Thyroid gland (tissue), 4 donors: Measurements from ENCODE around the gene MLH1. TPM values are rescaled to one million over a fixed set of nuclear protein-coding genes. Genes with fewer than 3 reads are reported as not detected.

Experiments
- DNase-seq, 2 donors: peaks; one replicate each; pipeline ENCODE4 v3.0.0-alpha.2; 2019
- H3K27ac ChIP-seq, 3 donors: fragments of 200-600 bp; sonication (generic); 1 replicate in 2 of 3; 2 replicates in 1 of 3; pipeline ENCODE4 v1.5.1; 2016 to 2019; ENCODE audit warnings: mild to moderate bottlenecking in 1 of 3, moderate library complexity in 1 of 3
- H3K27me3 ChIP-seq: fragments of 200-600 bp; sonication (generic); one replicate; pipeline ENCODE4 v1.5.1; 2019
- H3K36me3 ChIP-seq, 2 donors: fragments of 200-600 bp; sonication (generic); one replicate each; pipeline ENCODE4 v1.5.1; 2016 to 2019
- H3K4me1 ChIP-seq, 2 donors: fragments of 200-600 bp; sonication (generic); one replicate each; pipeline ENCODE4 v1.5.1; 2017 to 2019
- H3K4me3 ChIP-seq, 3 donors: fragments of 200-600 bp; sonication (generic); replicated peaks in 1 of 3; 1 replicate in 2 of 3; 2 replicates in 1 of 3; pipeline ENCODE4 v1.5.1; 2016; ENCODE audit warnings: mild to moderate bottlenecking in 1 of 3
- H3K9me3 ChIP-seq: fragments of 200-600 bp; sonication (generic); one replicate; pipeline ENCODE4 v1.5.1; 2017
- POLR2A ChIP-seq, 2 donors: fragments of 450-650 bp; IDR thresholded peaks; one replicate each; pipeline ENCODE4 v1.6.1; 2017; ENCODE audit warnings: antibody characterized with exemption in 2 of 2, mild to moderate bottlenecking in 2 of 2, moderate library complexity in 1 of 2
- WGBS, 2 donors: methylation state at CpG; one replicate each; pipeline ENCODE4 v1.1.5; 2017; 5-methylcytosine and 5-hydroxymethylcytosine counted together
- intact Hi-C: fragments of 100-400 bp; cut with DNase I; formaldehyde crosslinking; loops from one replicate; pipeline ENCODE4 v1.15.1; 2023
- total RNA-seq, 4 donors: library from RNA; depleted of rRNA; stranded (reverse); fragments of >200 nt; gene quantifications; one replicate each; pipeline ENCODE4 v1.2.3, GENCODE V29; 2016
- TF ChIP-seq, protein P1 (sequence below), 6 experiments: fragments of 200-600 bp in 3 of 6; fragments of 450-650 bp in 3 of 6; sonication (generic) in 3 of 6; IDR thresholded peaks; one replicate each; pipeline ENCODE4 v1.5.1; 2016 to 2019; ENCODE audit warnings: antibody characterized with exemption in 6 of 6, mild to moderate bottlenecking in 2 of 6, inconsistent platforms in 1 of 6, moderate library complexity in 1 of 6

MLH1 gene
- total RNA-seq, 4 donors from 2014 or later: 32.1 to 65.7 (median 54.3) TPM

DNA sequence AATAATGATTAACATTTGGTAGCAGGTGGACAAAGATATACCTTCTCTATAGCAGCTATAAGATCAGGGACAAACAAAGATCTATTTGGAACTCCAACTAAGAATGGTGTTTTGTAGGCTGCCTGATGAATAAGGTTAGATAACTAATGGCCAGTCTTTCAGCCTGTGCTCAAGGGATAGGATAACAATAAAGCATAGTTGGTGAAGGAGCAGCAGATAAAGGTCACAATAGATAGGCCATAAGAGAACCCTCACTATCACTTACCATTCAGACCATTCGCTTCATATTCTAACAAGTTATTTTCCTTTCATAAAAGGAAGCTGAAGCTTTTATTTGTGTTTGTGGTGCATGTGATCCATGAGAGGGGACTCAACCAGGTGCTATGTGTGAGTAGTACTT is 20.2 kb upstream of the MLH1 start:
- no peak for TF ChIP-seq POLR2A (IDR thresholded peaks at IDR 0.05)
- TF ChIP-seq, protein P1, sequence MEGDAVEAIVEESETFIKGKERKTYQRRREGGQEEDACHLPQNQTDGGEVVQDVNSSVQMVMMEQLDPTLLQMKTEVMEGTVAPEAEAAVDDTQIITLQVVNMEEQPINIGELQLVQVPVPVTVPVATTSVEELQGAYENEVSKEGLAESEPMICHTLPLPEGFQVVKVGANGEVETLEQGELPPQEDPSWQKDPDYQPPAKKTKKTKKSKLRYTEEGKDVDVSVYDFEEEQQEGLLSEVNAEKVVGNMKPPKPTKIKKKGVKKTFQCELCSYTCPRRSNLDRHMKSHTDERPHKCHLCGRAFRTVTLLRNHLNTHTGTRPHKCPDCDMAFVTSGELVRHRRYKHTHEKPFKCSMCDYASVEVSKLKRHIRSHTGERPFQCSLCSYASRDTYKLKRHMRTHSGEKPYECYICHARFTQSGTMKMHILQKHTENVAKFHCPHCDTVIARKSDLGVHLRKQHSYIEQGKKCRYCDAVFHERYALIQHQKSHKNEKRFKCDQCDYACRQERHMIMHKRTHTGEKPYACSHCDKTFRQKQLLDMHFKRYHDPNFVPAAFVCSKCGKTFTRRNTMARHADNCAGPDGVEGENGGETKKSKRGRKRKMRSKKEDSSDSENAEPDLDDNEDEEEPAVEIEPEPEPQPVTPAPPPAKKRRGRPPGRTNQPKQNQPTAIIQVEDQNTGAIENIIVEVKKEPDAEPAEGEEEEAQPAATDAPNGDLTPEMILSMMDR (IDR thresholded peaks at IDR 0.05): no peak
- peaks cover 6 to 10% of the 10 kb centered on the region in 2 donors for H3K4me1 ChIP-seq
- H3K27ac ChIP-seq: no peak overlapping the region
- H3K4me3 ChIP-seq: no peak overlapping the region
- no peaks in the 10 kb centered on the region for H3K27me3 ChIP-seq
- DNase-seq: no peak
- intact Hi-C loops: no loop called here
- H3K9me3 ChIP-seq: no peaks in the 10 kb centered on the region
- no peaks in the 10 kb centered on the region for H3K36me3 ChIP-seq
- 93 to 100% methylated on average over 1 of the region's 1 CpG for WGBS, 2 donors

DNA sequence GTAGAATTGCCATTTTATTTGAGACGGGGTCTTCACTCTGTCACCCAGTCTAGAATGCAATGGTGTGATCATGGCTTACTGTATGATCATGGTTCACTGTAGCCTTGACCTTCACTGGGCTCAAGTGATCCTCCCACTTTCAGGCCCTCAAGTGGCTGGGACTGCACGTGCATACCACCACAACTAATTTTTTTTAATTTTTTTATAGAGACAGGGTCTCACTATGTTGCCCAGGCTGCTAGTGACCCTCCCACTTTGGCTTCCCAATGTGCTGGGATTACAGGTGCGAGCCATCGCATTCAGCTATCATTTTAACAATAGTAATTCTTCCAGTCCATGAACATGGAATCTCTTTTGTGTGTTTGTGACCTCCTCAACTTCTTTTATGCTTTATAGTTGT is 12.3 kb upstream of the MLH1 start:
- no peak for DNase-seq
- H3K27ac ChIP-seq: no peak overlapping the region
- H3K9me3 ChIP-seq: no peaks in the 10 kb centered on the region
- intact Hi-C loops: no loop called here
- TF ChIP-seq, protein P1 (IDR thresholded peaks at IDR 0.05): no peak
- no peak for TF ChIP-seq POLR2A (IDR thresholded peaks at IDR 0.05)
- peaks cover 19 to 24% of the 10 kb centered on the region in 2 donors for H3K36me3 ChIP-seq
- H3K27me3 ChIP-seq: no peaks in the 10 kb centered on the region
- no peak overlapping the region for H3K4me3 ChIP-seq
- H3K4me1 ChIP-seq: no peaks in the 10 kb centered on the region
- 86 to 92% methylated on average over 4 of the region's 4 CpGs for WGBS, 2 donors

DNA sequence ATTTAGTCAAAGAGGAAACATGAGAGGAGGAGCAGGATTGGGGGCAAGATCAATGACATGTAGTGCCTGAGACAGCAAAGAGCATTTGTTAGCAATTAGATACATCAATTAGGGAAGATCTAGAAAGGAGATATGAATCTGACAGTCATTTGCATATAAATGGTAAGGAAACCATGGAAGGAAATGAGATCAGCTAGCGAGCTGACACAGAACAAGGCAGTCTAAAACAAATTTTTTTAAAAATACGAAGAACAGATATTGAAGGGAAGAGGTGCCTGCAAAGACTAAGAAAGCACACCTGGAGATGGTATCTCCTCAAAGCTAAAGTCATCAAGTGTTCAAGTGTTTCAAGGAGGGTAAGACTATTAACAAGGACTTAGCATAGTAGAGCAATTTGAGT is 5.0 kb upstream of the MLH1 start:
- intact Hi-C loops: no loop called here
- Histone ChIP-seq H3K4me1 (peaks cover 35 to 42% of the 10 kb centered on the region in 2 donors), H3K27me3 (no peaks in the 10 kb centered on the region), H3K4me3 (no peak overlapping the region), H3K27ac (no peak overlapping the region), H3K9me3 (no peaks in the 10 kb centered on the region), H3K36me3 (peaks cover 25 to 28% of the 10 kb centered on the region in 2 donors)
- TF ChIP-seq, protein P1 (IDR thresholded peaks at IDR 0.05): no peak
- TF ChIP-seq POLR2A (IDR thresholded peaks at IDR 0.05): no peak
- no peak for DNase-seq
- 55 to 62% methylated on average over 2 of the region's 2 CpGs for WGBS, 2 donors

DNA sequence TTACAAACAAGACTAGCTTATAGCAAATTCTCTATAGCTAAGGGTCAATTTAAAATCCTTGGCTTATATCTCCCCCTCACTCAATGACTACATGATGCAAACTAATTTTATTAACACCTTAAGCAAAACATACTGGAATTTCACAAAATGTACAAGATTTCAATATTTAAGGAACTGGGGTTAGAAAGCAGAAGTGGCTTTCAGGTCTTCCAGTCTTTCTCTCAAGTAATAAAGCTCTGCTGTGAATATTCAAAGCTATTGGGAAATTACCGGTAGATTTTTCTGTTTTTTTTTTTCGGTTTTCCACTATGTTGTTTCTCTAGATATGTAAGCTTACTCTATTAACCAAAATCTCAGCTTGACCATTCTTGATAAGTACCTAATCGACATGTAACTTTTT is 4.3 kb upstream of the MLH1 start:
- Histone ChIP-seq H3K27me3 (no peaks in the 10 kb centered on the region), H3K27ac (peak overlapping the region in 1 of 3 donors; percentile 2), H3K9me3 (no peaks in the 10 kb centered on the region), H3K4me3 (no peak overlapping the region), H3K36me3 (peaks cover 18 to 24% of the 10 kb centered on the region in 2 donors), H3K4me1 (peaks cover 35 to 44% of the 10 kb centered on the region in 2 donors)
- TF ChIP-seq POLR2A (IDR thresholded peaks at IDR 0.05): no peak
- TF ChIP-seq, protein P1 (IDR thresholded peaks at IDR 0.05): no peak
- no peak for DNase-seq
- WGBS, 2 donors: 74 to 75% methylated on average over 3 of the region's 3 CpGs
- intact Hi-C loops: no loop called here

DNA sequence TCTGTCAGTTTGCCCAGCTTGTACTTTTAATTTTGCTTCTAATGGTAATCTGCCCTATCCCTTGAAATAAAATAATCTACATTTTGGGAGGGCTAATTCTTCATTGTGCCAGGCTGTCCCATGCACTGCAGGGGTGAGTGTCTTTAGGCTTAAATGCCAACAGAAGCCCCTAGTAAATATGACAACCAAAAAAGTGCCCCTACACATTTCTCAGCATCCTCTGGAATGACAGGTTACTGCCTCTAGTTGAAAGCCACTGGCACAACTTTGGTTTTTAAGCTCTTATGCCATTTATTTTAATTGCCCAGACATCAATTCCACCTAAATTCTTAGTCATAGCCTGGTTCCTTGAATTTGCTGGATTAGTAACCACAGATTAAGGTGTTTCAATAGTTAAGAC is 3.8 kb upstream of the MLH1 start:
- Histone ChIP-seq H3K4me3 (no peak overlapping the region), H3K36me3 (peaks cover 14 to 19% of the 10 kb centered on the region in 2 donors), H3K4me1 (peaks cover 40 to 50% of the 10 kb centered on the region in 2 donors), H3K9me3 (no peaks in the 10 kb centered on the region), H3K27ac (peak overlapping the region in 1 of 3 donors; percentile 2), H3K27me3 (no peaks in the 10 kb centered on the region)
- TF ChIP-seq, protein P1 (IDR thresholded peaks at IDR 0.05): no peak
- no peak for TF ChIP-seq POLR2A (IDR thresholded peaks at IDR 0.05)
- DNase-seq: no peak
- intact Hi-C loops: no loop called here
